ENCODE results near the gene TTC31.

DNA sequence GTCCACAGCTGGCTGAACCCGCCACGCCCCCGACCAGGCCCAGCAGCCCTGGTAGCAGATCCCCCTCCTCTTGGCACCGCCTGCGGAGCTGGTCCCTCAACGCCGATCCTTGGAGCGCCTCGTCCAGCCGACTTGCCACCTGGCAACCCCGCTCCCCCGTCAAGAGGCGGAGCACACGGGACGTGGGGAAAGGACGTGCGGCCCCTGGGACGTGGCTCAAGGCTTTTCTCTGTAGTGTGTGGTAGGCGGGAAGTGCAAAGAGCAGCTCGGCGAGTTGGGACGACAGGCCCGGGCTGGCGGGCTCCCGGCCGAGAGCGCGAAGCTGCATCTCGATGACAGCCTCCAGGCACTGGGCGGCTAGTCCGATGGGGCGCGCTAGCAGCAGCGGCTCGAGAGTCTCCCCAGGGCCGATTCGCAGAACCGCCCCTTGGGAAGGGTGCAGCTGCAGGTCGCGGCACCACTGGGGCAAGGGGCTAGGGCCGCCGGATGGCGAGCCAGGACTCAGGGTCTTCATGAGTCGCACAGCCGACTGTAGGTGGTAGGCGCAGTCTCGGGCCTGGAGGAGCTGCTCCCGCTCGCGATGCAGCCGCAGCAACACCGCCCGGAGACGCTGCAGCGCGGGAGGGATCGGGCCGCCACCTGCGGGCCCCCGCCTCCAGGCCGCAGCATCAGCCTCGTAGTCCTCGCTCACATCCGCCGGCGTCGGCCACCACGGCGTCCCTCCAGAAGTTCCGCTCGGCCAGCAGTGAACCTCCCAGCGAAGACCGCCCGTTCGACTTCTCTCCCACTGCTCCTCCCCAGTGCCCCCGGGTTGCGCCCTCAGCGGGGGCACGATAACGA, 700 bp upstream of the TTC31 start:
- TF ChIP-seq, protein P1, sequence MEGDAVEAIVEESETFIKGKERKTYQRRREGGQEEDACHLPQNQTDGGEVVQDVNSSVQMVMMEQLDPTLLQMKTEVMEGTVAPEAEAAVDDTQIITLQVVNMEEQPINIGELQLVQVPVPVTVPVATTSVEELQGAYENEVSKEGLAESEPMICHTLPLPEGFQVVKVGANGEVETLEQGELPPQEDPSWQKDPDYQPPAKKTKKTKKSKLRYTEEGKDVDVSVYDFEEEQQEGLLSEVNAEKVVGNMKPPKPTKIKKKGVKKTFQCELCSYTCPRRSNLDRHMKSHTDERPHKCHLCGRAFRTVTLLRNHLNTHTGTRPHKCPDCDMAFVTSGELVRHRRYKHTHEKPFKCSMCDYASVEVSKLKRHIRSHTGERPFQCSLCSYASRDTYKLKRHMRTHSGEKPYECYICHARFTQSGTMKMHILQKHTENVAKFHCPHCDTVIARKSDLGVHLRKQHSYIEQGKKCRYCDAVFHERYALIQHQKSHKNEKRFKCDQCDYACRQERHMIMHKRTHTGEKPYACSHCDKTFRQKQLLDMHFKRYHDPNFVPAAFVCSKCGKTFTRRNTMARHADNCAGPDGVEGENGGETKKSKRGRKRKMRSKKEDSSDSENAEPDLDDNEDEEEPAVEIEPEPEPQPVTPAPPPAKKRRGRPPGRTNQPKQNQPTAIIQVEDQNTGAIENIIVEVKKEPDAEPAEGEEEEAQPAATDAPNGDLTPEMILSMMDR (IDR thresholded peaks at IDR 0.05), result no peak
- TF ChIP-seq POLR2AphosphoS5 (IDR thresholded peaks at IDR 0.05), result peak in 1 of 3 donors; percentile 23

Data from suprapubic skin (tissue), 3 donors.